Measurements from ENCODE around the gene SRPRB.

SRPRB gene

DNA sequence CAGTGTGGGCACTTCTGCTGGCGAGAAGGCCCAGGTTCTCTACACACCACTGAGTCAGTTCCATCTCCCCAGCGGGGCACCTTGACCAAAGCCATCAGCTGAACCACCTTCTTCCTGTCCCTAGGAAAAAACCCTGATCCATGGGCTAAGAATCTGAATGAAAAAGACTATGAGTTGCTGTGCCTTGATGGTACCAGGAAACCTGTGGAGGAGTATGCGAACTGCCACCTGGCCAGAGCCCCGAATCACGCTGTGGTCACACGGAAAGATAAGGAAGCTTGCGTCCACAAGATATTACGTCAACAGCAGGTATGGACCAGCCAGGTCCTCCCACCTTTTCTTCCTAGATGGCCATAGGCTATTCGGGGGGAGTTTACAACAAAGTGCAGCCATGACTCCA lies 30.3 kb upstream of the SRPRB start:
- no peaks in the 10 kb centered on the region for H4K20me1 ChIP-seq (ENCODE audit: insufficient read depth, low read length)
- no peaks in the 10 kb centered on the region for H3K79me2 ChIP-seq (ENCODE audit: low read length)
- no peaks in the 10 kb centered on the region for H3K4me1 ChIP-seq (ENCODE audit: low read length)
- no peaks in the 10 kb centered on the region for H3F3A ChIP-seq (ENCODE audit: insufficient read depth, low read length)
- no peak for DNase-seq
- H3K4me3 ChIP-seq (ENCODE audit: low read length), result no peak overlapping the region
- H3K27me3 ChIP-seq (replicated peaks; ENCODE audit: insufficient read depth, low read length), result no peaks in the 10 kb centered on the region
- H3K9ac ChIP-seq (ENCODE audit: low read length), result no peak overlapping the region
- no peak overlapping the region for H2AFZ ChIP-seq (ENCODE audit: low read length)
- H3K4me2 ChIP-seq (ENCODE audit: low read depth, low read length), result no peak overlapping the region
- no peak overlapping the region for H3K27ac ChIP-seq (ENCODE audit: low read length)
- H3K9me2 ChIP-seq (replicated peaks; ENCODE audit: insufficient read depth, low read length), result no peaks in the 10 kb centered on the region
- no peaks in the 10 kb centered on the region for H3K36me3 ChIP-seq (replicated peaks; ENCODE audit: insufficient read depth, low read length)
- H3K9me3 ChIP-seq (replicated peaks; ENCODE audit: insufficient read depth, low read length), result no peaks in the 10 kb centered on the region
- TF ChIP-seq EZH2phosphoT487 (IDR thresholded peaks at IDR 0.05; ENCODE audit: low read length), result no peak
- TF ChIP-seq EZH2 (optimal IDR thresholded peaks at IDR 0.05; ENCODE audit: low read depth, low read length), result no peak
- TF ChIP-seq CTCF (IDR thresholded peaks at IDR 0.05; ENCODE audit: low read length), result no peak

GRCh38 chr3:133775835-133776234 lies 29.8 kb upstream of the SRPRB start:
- no peak overlapping the region for H2AFZ ChIP-seq (ENCODE audit: low read length)
- H3K9ac ChIP-seq (ENCODE audit: low read length), result no peak overlapping the region
- H3K4me3 ChIP-seq (ENCODE audit: low read length), result no peak overlapping the region
- no peaks in the 10 kb centered on the region for H3K9me2 ChIP-seq (replicated peaks; ENCODE audit: insufficient read depth, low read length)
- no peak overlapping the region for H3K4me2 ChIP-seq (ENCODE audit: low read depth, low read length)
- DNase-seq, result no peak
- H4K20me1 ChIP-seq (ENCODE audit: insufficient read depth, low read length), result no peaks in the 10 kb centered on the region
- no peak overlapping the region for H3K27ac ChIP-seq (ENCODE audit: low read length)
- H3K4me1 ChIP-seq (ENCODE audit: low read length), result no peaks in the 10 kb centered on the region
- H3F3A ChIP-seq (ENCODE audit: insufficient read depth, low read length), result no peaks in the 10 kb centered on the region
- H3K9me3 ChIP-seq (replicated peaks; ENCODE audit: insufficient read depth, low read length), result no peaks in the 10 kb centered on the region
- H3K36me3 ChIP-seq (replicated peaks; ENCODE audit: insufficient read depth, low read length), result no peaks in the 10 kb centered on the region
- H3K79me2 ChIP-seq (ENCODE audit: low read length), result no peaks in the 10 kb centered on the region
- no peak for TF ChIP-seq EZH2 (optimal IDR thresholded peaks at IDR 0.05; ENCODE audit: low read depth, low read length)
- no peak for TF ChIP-seq EZH2phosphoT487 (IDR thresholded peaks at IDR 0.05; ENCODE audit: low read length)
- TF ChIP-seq CTCF (IDR thresholded peaks at IDR 0.05; ENCODE audit: low read length), result no peak
- no peaks in the 10 kb centered on the region for H3K27me3 ChIP-seq (replicated peaks; ENCODE audit: insufficient read depth, low read length)

- no peaks in the 10 kb centered on the region for H3K4me1 ChIP-seq (ENCODE audit: low read length)
- no peaks in the 10 kb centered on the region for H3F3A ChIP-seq (ENCODE audit: insufficient read depth, low read length)
- DNase-seq, result no peak
- no peaks in the 10 kb centered on the region for H3K9me2 ChIP-seq (replicated peaks; ENCODE audit: insufficient read depth, low read length)
- no peaks in the 10 kb centered on the region for H3K36me3 ChIP-seq (replicated peaks; ENCODE audit: insufficient read depth, low read length)
- no peaks in the 10 kb centered on the region for H3K79me2 ChIP-seq (ENCODE audit: low read length)
- TF ChIP-seq EZH2 (optimal IDR thresholded peaks at IDR 0.05; ENCODE audit: low read depth, low read length) (no peak), CTCF (IDR thresholded peaks at IDR 0.05; ENCODE audit: low read length) (no peak), EZH2phosphoT487 (IDR thresholded peaks at IDR 0.05; ENCODE audit: low read length) (no peak)
- H3K27me3 ChIP-seq (replicated peaks; ENCODE audit: insufficient read depth, low read length), result no peaks in the 10 kb centered on the region
- no peaks in the 10 kb centered on the region for H3K9me3 ChIP-seq (replicated peaks; ENCODE audit: insufficient read depth, low read length)
- H4K20me1 ChIP-seq (ENCODE audit: insufficient read depth, low read length), result no peaks in the 10 kb centered on the region
- no peak overlapping the region for H3K4me2 ChIP-seq (ENCODE audit: low read depth, low read length)
- no peak overlapping the region for H3K4me3 ChIP-seq (ENCODE audit: low read length)
- no peak overlapping the region for H3K9ac ChIP-seq (ENCODE audit: low read length)
- no peak overlapping the region for H2AFZ ChIP-seq (ENCODE audit: low read length)
- H3K27ac ChIP-seq (ENCODE audit: low read length), result no peak overlapping the region
Observed at GRCh38 chr3:133776794-133777438, 28.7 kb upstream of the SRPRB start.

Data from MM.1S (cell line).